HG03469 (cell line): Measurements from ENCODE around the gene RPH3AL.

Experiments
- ATAC-seq: cut with Tn5 transposase; IDR thresholded peaks from one replicate; pipeline ENCODE4 v1.9.1; 2021; ENCODE audit warnings: mild to moderate bottlenecking, moderate library complexity, moderate number of reproducible peaks; ENCODE audit not compliant: unreplicated experiment

Gene RPH3AL

DNA sequence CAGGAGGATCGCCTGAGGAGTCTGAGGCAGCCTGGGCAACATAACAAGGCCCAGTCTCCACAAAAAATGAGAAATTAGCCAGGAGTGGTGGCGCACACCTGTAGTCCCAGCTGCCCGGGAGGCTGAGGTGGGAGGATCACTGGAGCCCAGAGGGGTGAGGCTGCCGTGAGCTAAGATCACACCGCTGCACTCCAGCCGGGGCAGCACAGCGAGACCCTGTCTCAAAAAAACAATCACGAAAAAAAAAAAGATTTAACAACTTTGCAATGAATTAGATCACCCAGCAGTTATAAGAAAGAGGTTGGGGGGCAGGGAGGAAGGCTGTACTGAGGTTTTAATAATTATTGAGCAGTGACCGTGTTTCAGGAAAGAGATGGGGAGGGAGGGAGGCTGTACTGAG lies 49.4 kb downstream of the RPH3AL start:
- no peak for ATAC-seq

DNA sequence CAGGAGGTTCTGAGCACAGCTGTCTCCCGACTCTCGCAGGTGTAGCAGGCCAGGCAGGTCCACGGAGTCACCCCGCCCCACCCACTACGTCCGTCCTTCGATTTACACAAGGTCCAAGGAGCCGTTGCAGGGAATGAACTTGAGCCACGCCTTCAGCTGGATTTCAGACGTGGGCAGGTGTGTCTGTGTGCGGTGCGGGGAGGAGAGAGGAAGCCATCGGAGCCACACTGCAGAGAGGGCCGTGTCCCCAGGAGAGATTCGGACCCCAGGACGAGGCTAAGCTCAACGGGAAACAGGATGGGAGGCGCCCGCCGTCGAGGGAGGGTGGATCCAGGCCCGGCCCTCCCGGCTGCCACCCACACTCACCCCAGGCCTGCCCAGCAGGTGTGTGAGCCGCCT lies 50.3 kb downstream of the RPH3AL start:
- ATAC-seq, result no peak

DNA sequence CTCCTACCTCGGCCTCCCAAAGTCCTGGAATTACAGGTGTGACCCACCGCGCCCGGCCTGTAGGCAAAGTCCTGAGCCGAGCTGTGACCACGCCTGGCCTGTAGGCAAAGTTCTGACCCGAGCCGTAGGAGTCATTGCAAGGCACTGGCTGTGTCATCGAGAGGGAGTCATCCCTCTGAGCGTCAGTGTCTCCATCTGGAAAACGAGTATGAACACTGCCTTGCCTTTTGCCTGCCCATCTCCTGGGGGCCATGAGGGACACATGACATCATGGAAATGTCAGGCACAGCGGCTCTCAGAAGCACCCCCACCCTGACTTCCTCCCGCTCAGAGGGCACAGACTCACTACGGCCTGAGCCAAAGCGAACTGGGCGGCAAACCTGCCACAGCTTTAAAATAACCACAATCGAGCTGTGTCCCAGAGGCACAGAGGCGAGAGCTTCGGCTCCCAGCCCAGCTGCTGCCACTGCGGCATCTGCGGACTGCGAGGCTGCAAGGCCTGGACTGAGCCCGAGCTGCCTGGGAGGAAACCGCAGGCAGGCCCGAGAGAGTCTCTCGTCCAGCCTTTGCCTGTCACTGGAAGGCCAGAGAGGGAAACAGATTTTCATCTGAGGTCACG lies 50.8 kb downstream of the RPH3AL start:
- no peak for ATAC-seq

DNA sequence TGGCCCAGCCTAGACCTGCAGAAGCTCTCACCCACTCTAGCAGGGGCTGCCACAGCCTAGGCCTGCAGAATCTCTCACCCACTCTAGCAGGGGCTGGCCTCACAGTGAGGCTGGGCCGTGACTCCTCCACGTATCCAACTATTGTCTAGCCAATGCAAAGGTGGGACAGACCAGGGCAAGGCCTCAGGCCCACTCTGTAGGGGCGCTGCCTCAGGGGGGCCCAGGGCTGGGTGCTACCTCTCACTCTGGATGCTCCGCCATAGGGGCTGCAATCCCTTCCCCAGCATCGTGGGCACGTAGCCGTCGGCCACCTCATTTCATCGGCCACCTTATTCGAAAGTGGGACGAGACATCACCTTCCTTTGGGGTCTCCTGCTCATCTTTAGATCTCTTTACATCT lies 51.7 kb downstream of the RPH3AL start:
- no peak for ATAC-seq

DNA sequence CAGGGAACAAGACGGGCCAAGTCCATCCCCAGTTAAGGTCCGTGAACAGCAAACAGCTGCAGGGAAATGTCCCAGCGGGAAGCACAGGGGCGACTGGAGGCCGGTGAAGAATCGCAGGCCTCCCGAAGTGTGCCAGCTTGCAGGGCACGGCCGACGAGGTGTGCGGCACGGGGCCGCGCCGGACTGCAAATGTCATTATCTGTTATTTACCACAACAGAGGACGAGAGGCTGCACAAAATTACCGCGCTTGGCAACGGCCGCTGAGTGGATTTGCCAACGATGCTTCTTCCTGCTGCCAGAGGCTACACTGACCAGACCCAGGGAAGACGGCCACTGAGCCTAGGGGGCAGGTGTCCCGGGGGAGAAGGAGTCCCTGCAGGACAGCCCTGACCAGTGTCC lies 53.1 kb downstream of the RPH3AL start:
- ATAC-seq, result no peak

DNA sequence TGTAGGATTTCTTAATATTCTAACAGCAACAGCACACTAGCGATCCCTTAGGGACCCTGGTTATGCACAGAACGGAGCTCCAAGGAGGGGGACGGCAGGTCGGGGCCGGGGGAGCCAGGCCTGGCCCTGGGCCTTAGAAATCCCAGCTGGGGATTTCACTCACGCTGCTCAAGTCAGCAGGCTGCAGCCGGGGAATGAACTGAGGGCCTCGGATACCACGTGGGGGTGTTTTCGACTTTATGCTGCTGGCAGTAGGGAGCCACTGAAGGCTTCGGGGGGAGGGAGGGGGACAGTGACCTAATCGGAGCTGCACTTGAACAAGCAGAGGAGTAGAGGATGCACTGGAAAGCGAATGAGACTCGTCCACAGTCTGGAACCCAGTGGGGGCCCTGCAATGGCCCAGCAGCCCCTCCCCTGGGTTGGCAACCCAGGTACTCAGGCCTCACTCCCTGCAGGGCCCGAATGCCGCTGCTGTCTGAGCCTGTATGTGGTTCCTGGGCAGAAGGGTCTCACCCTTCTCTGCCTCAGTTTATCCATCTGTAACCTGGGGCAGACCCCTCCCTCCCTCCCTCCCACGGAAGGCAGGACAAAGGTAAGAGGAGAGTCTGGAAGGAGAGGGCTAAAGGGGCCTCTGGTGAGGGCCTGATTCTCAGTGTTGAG lies 53.7 kb downstream of the RPH3AL start:
- no peak for ATAC-seq

DNA sequence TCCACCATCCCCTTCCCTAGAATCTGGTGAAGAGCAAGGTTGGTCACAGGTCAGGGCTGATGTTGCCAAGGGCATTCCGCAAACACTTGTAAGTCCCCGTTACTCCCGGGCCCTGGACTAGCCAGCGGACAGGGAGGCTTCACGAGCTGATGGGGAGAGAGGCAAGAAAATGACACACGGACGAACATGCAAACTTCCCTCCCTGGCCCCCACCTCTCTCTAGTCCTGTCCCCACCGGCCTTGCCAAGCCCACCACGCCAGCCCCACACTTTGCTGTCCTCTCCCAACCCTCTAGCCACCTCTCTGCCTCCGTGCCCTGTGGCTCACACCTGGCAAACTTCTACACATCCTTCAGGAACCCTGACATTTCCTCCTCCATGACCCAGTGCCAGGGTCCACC lies 54.8 kb downstream of the RPH3AL start:
- no peak for ATAC-seq

DNA sequence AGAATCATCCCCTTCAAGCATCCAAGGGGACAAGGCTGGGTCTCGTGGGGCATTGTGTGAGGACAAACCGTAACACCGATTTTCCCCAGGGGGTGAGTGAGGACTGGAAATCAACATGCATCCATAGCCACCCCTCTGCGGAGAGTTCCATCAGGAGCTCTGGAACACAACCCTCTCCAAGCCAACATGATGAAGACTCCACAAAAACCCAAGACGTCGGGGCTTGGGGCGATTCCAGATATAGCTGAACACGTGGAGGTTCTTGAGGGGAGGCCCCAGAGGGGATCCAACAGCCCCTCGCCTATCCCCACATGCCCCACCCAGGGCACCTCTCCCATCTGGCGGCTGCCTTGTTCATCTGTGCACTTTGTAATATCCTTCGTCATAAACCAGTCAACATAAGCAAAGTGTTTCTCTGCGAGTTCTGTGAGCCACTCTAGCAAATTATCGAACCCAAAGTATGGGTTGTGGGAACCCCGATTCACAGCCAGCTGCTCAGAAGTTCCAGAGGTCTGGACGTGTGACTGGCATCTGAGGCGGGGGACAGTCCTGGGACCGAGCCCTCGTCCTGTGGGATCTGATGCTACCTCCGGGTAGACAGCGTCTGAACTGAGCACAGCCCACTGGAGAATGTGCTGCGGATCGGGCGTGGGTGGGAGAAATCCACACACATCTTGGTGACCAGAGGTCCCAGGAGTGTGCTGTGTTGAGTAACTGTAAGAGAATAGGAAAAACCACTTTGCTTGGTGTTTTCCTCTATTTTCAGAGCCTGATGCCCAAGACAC lies 55.5 kb downstream of the RPH3AL start:
- ATAC-seq, result no peak

DNA sequence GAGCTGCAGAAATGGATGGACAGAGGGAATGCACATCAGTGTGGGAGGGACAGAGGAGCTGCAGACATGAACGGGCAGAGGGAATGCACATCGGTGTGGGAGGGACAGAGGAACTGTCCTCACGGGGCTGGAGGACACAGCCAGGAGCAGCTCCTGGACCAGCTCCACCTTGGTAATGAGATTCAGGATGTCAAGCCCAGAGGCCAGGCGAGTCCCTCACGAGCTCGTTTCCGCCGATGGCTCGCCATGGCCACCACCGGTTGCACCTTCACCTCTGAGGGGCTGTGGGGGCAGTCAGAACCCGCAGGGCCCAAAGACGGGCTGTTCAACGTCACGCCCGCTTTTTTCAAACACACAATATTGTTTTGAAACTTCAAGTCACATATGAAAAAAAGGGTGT lies 56.2 kb downstream of the RPH3AL start:
- ATAC-seq, result no peak

DNA sequence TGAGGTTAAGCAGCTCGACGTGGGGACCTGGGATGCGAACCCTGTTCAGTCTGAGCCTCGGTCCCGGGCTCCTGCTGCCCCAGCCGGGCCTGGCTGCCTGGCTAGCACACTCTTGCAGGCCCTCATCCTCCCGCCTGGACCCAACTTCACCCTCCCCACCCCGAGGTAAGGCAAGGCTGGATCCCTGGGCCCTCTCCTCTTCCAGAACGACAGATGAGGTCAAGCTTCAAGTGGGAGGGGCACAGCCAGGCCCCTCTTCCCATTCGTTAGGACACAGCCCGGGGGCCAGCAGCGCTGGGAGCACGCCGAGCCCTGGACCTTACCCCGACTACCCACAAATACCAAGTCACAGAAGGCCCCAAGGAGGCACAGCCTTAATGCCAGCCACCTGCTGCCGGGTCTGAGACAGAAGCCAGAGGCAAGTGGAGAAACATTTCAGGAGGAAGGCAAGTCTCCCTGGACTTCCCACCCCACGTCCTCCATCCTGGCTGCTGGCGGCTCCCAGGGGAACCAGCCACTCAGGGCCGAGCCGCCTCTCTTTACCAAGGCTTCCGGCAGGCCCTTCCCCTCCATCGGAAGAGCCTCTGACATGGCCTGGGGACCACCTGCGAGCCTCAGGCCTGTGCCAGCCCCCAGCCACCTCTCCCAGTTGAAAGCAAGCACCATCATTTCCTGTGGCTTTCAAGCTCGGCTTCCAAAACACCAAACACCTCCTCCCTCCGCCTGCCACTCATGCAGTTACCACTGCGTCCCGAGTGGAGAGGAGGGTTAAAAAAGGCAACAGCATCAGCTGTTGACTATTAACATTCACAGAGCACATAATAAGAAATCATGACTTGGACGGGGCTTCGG lies 59.9 kb downstream of the RPH3AL start:
- ATAC-seq, result no peak

DNA sequence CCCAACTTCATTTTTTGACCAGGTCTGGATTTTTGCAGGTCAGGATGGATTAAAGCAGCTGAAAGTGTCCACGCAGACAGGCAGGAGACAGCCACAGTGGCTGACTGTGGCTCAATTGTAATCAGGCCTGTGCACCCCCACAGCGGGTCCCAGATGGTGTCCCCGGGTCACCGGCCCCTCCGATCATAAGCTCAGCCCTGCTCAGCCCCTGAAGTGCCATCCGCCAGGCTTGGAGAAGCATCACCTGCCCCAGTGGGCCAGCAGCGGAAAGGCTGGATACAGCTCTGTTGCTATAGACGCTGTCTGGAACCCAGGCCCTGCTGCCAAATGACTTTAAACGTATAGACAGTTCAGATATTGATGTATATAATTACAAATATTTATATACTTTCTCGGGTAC lies 60.6 kb downstream of the RPH3AL start:
- no peak for ATAC-seq

DNA sequence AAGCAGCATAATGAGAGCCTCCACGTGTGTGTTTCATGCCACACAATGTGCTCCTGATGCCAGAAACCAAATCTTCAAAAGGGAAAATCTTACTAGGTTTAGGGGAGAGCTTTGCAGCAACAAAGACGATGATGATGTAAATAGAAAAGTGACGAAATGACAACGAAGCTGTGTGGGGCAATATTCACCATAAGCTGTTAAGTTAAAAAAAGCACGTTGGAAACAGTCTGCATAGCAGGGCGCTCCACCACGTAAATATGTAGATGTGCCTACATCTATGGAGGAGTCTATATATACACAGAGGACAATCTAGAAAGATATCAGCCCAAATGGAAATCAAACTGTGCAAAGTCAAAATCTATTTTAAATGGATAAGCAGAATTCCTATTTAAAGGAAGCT lies 61.0 kb downstream of the RPH3AL start:
- no peak for ATAC-seq

DNA sequence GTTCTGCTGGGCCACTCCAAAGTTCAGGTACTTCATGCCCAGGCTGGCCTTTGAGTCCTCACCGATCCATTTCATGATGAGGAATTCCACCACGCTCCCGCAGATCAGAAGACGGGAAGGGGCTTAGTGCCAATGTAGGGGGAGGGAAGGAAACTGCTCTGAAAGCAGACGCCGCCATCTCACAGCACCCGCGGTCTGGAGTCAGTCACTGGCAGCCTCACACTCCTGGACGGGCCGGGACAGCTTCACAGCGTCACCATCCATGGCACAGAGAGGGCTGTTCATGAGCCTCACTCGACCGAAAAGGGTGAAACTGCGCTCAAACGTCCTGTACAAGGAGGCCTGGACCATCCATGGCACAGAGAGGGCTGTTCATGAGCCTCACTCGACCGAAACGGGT lies 62.0 kb downstream of the RPH3AL start:
- no peak for ATAC-seq

DNA sequence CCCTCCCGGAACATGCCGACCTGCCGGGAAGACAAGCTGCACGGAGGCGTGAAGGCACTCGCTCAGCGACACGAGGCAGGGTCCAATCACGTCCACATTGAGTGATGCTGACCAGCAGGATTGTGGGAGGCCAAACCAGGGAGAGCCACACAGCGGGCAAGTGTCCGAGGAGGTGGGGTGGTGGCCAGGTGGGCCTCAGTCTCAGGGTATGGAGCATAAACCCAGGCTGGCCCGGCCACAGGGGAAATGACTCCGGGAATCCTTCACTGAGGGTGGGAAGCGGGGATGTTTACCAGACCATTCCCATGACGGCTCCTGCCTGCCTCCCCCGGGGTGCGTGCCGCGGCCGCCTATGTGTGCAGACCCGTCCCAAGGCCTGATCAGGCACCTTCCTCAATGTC lies 62.5 kb downstream of the RPH3AL start:
- no peak for ATAC-seq

DNA sequence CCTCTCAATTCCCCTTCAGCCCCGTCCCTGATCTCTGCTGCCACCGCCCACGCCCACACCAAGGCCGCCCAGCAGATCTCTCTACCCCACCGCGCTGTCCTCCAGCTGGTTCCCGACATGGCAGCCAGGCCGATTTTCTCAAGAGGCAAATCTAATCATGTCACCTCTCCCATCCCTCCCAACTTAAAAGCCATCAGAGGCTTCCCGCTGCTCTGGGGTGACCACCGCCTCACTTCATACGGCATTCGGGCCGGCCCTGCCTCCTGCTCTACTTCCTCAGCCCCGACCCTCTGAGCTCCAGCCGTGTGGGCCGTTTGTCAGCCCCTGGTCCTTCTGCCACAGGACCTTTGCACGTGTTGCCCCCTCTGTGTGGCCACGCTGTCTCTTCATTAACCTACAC lies 63.2 kb downstream of the RPH3AL start:
- no peak for ATAC-seq

DNA sequence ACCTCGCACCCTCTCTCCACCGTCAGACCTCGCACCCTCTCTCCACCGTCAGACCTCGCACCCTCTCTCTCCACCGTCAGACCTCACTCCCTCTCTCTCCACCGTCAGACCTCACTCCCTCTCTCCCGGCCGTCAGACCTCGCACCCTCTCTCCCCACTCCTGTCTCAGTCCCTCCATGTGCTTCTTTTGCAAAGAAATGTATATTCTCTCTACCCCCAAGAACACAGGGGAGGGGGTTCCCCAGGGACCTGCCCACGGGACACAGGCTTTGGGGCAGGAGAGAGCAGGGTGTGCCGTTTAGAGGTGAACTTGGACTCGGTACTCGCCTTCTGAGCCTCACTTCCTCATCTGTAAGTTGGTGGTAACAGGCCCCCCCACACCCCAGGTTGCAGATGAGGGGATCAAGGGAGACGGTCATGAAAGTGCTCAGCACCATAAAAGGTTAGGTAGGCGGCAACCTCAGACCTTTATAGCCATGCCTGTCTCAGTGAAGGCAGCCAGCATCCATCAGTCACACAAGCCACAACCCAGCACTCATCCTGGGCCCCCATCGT lies 63.7 kb downstream of the RPH3AL start:
- ATAC-seq, result no peak

DNA sequence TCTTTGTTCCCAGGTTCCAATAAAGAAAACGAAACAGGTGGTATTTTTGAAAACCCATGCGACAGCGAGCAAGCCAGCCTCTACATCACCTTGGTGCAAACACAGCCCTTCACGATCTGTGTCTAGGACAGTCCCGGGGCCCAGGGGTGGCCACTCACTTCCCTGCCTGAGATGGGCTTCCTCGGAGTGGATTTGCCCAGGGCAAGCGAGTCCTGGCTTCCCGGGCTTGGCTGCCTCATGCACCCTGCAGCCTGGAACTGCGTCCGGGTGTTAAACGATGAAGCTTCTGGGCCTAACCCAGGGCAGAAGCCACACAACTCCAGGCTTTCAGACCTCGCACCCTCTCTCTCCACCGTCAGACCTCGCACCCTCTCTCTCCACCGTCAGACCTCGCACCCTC lies 66.0 kb downstream of the RPH3AL start:
- no peak for ATAC-seq

DNA sequence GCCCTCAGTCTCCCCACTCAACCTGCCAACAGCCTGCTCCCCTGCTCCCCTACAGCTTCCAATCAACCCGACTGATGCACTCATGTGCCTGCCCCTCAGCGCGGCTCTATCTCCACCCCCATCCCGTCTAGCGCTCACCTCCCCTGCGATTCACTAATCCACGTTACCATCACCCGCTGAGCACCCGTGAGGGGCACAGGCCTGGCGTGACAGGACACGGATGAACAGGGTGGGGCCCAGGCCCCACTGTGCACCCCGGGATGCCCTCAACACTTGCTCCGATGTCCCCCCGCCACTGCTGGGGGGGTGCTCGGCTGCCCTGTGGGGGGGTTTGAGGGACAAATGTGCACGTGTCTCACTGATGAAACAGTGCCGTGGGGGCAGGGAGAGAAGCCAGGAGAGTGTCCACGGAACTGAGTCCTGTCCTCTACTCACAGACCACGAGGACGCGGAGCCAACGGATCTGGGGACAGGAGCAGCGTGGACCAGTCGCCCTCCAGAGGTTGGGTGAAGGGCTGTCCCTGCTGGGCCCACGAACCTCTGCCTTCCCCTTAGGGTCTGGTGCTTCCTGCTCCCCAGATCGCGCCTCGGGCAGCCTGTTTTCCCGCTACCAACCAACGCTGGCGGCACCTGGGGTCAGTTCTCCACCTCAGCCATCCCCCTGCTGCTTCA lies 66.7 kb downstream of the RPH3AL start:
- no peak for ATAC-seq

DNA sequence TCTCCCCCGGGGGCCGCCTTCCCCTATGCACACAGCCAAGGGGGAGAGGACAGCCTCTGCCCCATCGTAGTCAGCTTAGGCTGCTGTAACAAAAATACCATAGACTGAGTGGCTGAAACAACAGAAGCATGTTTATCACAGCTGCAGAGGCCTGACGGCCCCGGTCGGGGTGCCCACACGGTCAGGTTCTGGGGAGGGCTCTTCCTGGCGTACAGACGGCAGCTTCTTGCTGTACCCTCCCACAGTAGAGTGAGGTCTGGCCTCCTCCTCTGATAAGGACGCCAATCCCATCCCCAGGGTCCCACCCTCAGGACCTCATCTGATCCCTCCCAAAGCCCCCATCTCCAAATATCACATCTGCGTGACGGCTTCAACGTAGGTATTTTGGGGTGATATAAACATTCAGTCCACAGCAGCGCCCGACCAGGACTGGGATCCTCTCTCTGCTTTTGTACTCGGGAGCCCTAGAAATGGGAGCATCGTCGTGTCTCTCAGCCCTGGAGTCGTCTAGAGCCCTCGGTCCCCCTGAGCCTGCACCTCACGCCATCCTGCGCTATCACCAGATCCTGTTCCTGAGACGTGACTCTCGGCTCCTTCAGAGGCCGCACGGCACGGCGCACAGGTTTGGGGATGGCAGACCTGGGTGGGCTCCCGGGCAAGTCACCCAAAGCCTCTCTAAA lies 67.8 kb downstream of the RPH3AL start:
- ATAC-seq, result no peak
